Breast epithelium (tissue), 4 donors: ENCODE results near the gene NAV2. TPM values are rescaled to one million over a fixed set of nuclear protein-coding genes. Genes with fewer than 3 reads are reported as not detected.

Experiments
- DNase-seq, 2 donors: peaks; one replicate each; pipeline ENCODE4 v3.0.0-alpha.2; 2019; ENCODE audit warnings: low spot score in 2 of 2
- H3K27ac ChIP-seq, 2 donors: fragments of 200-600 bp; sonication (generic) in 1 of 2; one replicate each; pipeline ENCODE4 v1.5.1; 2016 to 2019; ENCODE audit warnings: mild to moderate bottlenecking in 1 of 2
- H3K27me3 ChIP-seq, 2 donors: fragments of 200-600 bp; sonication (generic) in 1 of 2; one replicate each; pipeline versions ENCODE4 v1.5.1 to v1.6.0; 2017 to 2019; ENCODE audit warnings: control low read depth in 1 of 2, mild to moderate bottlenecking in 1 of 2
- H3K36me3 ChIP-seq: fragments of 200-600 bp; one replicate; pipeline ENCODE4 v1.5.1; 2019
- H3K4me1 ChIP-seq, 2 donors: fragments of 200-600 bp; sonication (generic); one replicate each; pipeline ENCODE4 v1.5.1; 2016 to 2019; ENCODE audit warnings: control low read depth in 1 of 2
- H3K4me3 ChIP-seq, 3 donors: fragments of 200-600 bp; sonication (generic); 1 replicate in 2 of 3; 2 replicates in 1 of 3; pipeline ENCODE4 v1.5.1; 2016 to 2019; ENCODE audit warnings: mild to moderate bottlenecking in 3 of 3, moderate library complexity in 2 of 3
- H3K9me3 ChIP-seq, 2 donors: fragments of 200-600 bp; sonication (generic) in 1 of 2; one replicate each; pipeline ENCODE4 v1.5.1; 2016 to 2019; ENCODE audit warnings: control low read depth in 1 of 2
- CTCF ChIP-seq, 3 donors: fragments of 450-650 bp; IDR thresholded peaks; one replicate each; pipeline ENCODE4 v1.5.1; 2016 to 2017; ENCODE audit warnings: antibody characterized with exemption in 3 of 3, mild to moderate bottlenecking in 3 of 3, moderate library complexity in 3 of 3
- POLR2A ChIP-seq: fragments of 450-650 bp; IDR thresholded peaks from one replicate; pipeline ENCODE4 v1.6.1; 2016; ENCODE audit warnings: antibody characterized with exemption, mild to moderate bottlenecking, moderate library complexity
- POLR2AphosphoS5 ChIP-seq, 3 donors: sonication (generic); formaldehyde crosslinking; IDR thresholded peaks; one replicate each; pipeline ENCODE4 v1.6.1; 2017; ENCODE audit warnings: antibody characterized with exemption in 3 of 3
- intact Hi-C: fragments of 100-400 bp; cut with DNase I; formaldehyde crosslinking; loops from one replicate; pipeline ENCODE4 v1.15.1; 2023; ENCODE audit warnings: low total_unique reads
- total RNA-seq, 3 donors: library from RNA; depleted of rRNA; stranded (reverse); fragments of >200 nt; gene quantifications; one replicate each; pipeline ENCODE4 v1.1.0, GENCODE V29; 2016

NAV2 gene
- total RNA-seq, 3 donors from 2014 or later = 28.2 to 61.8 (median 31.4) TPM

GRCh38 chr11:19674836-19675235, 37.8 kb upstream of the NAV2 start:
- TF ChIP-seq CTCF (IDR thresholded peaks at IDR 0.05) (no peak), POLR2AphosphoS5 (IDR thresholded peaks at IDR 0.05) (no peak), POLR2A (no peak)
- Histone ChIP-seq H3K36me3 (no peaks in the 10 kb centered on the region), H3K27me3 (no peaks in the 10 kb centered on the region), H3K27ac (peak overlapping the region; percentile 80 to 88), H3K4me3 (no peak overlapping the region), H3K4me1 (peaks cover 8 to 10% of the 10 kb centered on the region in 2 donors), H3K9me3 (no peaks in the 10 kb centered on the region)
- DNase-seq = no peak
- intact Hi-C loops = no loop called here

- Histone ChIP-seq H3K9me3 (no peaks in the 10 kb centered on the region), H3K4me1 (peaks cover 9 to 11% of the 10 kb centered on the region in 2 donors), H3K27me3 (no peaks in the 10 kb centered on the region), H3K36me3 (no peaks in the 10 kb centered on the region), H3K4me3 (no peak overlapping the region), H3K27ac (peak overlapping the region; percentile 80 to 88)
- intact Hi-C loops = no loop called here
- TF ChIP-seq CTCF (IDR thresholded peaks at IDR 0.05) (no peak), POLR2AphosphoS5 (IDR thresholded peaks at IDR 0.05) (no peak), POLR2A (no peak)
- DNase-seq = no peak
Measured at GRCh38 chr11:19675397-19675796, 37.2 kb upstream of the NAV2 start.

- Histone ChIP-seq H3K36me3 (no peaks in the 10 kb centered on the region), H3K27ac (peak overlapping the region; percentile 80 to 88), H3K9me3 (no peaks in the 10 kb centered on the region), H3K4me3 (no peak overlapping the region), H3K27me3 (no peaks in the 10 kb centered on the region), H3K4me1 (peaks cover 9 to 11% of the 10 kb centered on the region in 2 donors)
- no peak for DNase-seq
- intact Hi-C loops = no loop called here
- TF ChIP-seq CTCF (IDR thresholded peaks at IDR 0.05) = no peak
- TF ChIP-seq POLR2AphosphoS5 (IDR thresholded peaks at IDR 0.05) = peak in 2 of 3 donors; percentile 20 to 32
Measured at GRCh38 chr11:19676475-19677380, 35.9 kb upstream of the NAV2 start.

GRCh38 chr11:19677381-19678080, 35.1 kb upstream of the NAV2 start:
- H3K4me1 ChIP-seq = peaks cover 9 to 11% of the 10 kb centered on the region in 2 donors
- H3K4me3 ChIP-seq = no peak overlapping the region

More at GRCh38 chr11:19677381-19678080, 35.1 kb upstream of the NAV2 start:
- Histone ChIP-seq H3K9me3 (no peaks in the 10 kb centered on the region), H3K27ac (peak overlapping the region; percentile 80 to 88), H3K27me3 (no peaks in the 10 kb centered on the region), H3K36me3 (no peaks in the 10 kb centered on the region)
- TF ChIP-seq CTCF (IDR thresholded peaks at IDR 0.05) (no peak), POLR2A (no peak), POLR2AphosphoS5 (IDR thresholded peaks at IDR 0.05) (no peak)
- intact Hi-C loops = no loop called here
- DNase-seq = no peak
